HG03280 (cell line): ENCODE results near the gene FOXI3.

ENCODE experiments used
- ATAC-seq: cut with Tn5 transposase; IDR thresholded peaks from one replicate; pipeline ENCODE4 v1.9.1; 2021; ENCODE audit warnings: mild to moderate bottlenecking, moderate library complexity; ENCODE audit not compliant: unreplicated experiment

Gene FOXI3

GRCh38 chr2:88452565-88452905, at the start of gene FOXI3:
TSS of gene FOXI3 (minus strand) at chr2:88452693. CDS start at chr2:88452535, 158 bp downstream.
- no peak for ATAC-seq

- no peak for ATAC-seq
These were observed 48.2 kb upstream of the FOXI3 start for GRCh38 chr2:88500691-88501090.

GRCh38 chr2:88499204-88499603, 46.7 kb upstream of the FOXI3 start:
- no peak for ATAC-seq

GRCh38 chr2:88493481-88493880, 41.0 kb upstream of the FOXI3 start:
- no peak for ATAC-seq

- no peak for ATAC-seq
These were observed 39.5 kb upstream of the FOXI3 start for GRCh38 chr2:88492002-88492401.

GRCh38 chr2:88489181-88489580, 36.7 kb upstream of the FOXI3 start:
- no peak for ATAC-seq

- ATAC-seq, result no peak
These were observed 30.7 kb upstream of the FOXI3 start for GRCh38 chr2:88483200-88483599.

- ATAC-seq, result no peak
These were observed 29.3 kb upstream of the FOXI3 start for GRCh38 chr2:88481691-88482336.

GRCh38 chr2:88472811-88473210, 20.3 kb upstream of the FOXI3 start:
- no peak for ATAC-seq

GRCh38 chr2:88471083-88471942, 18.8 kb upstream of the FOXI3 start:
- no peak for ATAC-seq

GRCh38 chr2:88469202-88470114, 17.0 kb upstream of the FOXI3 start:
- ATAC-seq, result no peak

- ATAC-seq, result no peak
These were observed 11.7 kb upstream of the FOXI3 start for GRCh38 chr2:88464153-88464552.

- ATAC-seq, result no peak
These were observed 6.1 kb upstream of the FOXI3 start for GRCh38 chr2:88458633-88459032.

GRCh38 chr2:88452980-88453582, 588 bp upstream of the FOXI3 start:
- ATAC-seq, result no peak

- ATAC-seq, result no peak
These were observed 505 bp downstream of the FOXI3 start for GRCh38 chr2:88451811-88452564.

GRCh38 chr2:88450925-88451810, 1.3 kb downstream of the FOXI3 start:
- no peak for ATAC-seq

- ATAC-seq, result no peak
These were observed 2.3 kb downstream of the FOXI3 start for GRCh38 chr2:88450186-88450585.

GRCh38 chr2:88448248-88448647, 4.2 kb downstream of the FOXI3 start:
- no peak for ATAC-seq

GRCh38 chr2:88443353-88443938, 9.0 kb downstream of the FOXI3 start:
- ATAC-seq, result no peak
